NOMO-1 treated with DMSO at 0.1 percent for 48 hours (cell line): Measurements from ENCODE around the gene KANK4.
"Not testable (repeated sequence)": the region's sequence is repeated elsewhere in the genome, so short reads cannot be mapped to it uniquely, and the experiment has no call there.

Experiments used
- DNase-seq: peaks from one replicate; lab custom pipeline; 2025; ENCODE audit not compliant: unreplicated experiment; lab: John Stamatoyannopoulos, UW

The KANK4 gene

DNA sequence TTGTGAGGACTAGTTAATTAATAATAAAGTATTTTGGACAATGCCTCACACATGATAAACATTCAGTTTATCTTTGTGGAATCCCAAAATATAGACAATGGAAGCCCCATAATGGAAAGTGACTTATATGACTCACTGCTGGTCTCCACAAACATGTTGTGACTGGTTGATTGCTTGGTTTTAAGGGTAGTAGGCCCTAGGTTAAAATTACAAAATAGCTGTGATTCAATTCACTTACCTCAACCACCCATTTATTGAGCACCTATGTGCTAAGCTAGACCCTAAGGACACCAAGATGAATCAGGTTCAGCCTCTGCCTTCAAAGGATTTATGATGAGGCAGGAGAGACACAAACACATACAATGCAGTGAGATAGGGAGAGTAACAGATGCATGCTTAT, 42.4 kb downstream of the KANK4 start:
- DNase-seq, result no peak

DNA sequence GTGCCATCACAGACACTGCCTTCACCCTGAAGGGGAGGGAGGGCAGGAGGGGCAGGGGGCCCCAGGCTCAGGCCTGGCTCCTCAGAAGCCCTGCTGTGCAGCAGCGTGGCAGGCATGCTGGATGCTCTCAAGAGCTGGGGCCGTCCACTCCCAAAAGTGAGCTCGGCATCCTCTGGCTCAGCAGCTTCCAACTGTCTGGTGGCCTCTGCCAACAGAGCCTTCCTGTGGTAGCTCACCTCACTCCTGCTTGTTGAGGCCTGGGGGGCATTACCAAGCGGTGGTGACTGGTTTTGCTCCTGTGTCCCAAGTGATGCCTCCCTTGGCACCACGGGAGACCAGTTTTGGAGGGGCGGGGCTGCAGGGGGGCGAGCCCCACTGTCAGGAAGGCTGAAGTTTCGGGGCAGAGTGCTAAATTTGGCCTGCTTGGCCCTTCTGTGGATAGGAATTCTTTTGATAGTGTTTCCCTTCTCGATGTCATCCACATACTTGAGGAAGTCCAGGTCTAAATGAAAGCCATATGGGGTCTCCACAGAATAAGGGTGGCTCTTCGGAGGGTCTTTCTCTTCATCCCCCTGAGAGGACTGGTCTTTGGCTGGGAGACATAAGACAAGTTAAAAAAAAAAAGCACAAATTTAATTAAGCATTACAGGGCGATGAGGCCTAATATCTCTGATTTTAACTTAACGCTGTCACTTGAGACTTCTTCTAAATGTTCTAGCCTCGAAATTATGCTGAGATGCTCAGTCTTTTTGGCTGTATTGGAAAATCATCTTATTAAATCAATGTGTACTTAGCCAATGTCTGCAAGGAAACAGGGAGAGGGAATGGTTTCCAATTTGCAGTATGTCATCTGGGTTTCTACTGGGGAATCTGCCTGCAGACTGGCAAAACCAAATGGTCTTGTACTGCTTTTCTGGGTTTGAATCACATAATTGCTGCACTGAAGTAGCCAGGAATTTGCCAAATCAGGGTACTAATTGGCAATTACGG, 44.4 kb downstream of the KANK4 start:
- no peak for DNase-seq

DNA sequence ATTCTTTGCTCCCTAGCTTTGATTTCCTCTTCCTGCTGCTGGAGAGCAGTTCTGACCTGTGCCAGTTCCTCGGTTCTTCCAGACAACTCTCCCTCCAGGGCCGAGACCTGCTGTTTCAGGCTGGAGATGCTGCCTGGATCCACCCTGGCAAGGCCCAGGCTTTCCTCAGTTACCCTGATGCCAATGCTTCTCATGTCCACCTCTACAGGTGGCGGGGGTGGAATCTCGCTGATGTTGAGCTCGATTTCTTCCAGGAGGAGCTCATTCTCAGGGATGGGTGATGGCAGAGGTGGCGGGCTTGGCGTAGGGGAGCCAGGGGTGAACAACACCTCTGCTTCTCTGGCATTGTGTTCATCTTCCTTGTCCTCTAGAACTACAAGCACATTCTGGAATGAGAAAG, 45.3 kb downstream of the KANK4 start:
- DNase-seq, result no peak

DNA sequence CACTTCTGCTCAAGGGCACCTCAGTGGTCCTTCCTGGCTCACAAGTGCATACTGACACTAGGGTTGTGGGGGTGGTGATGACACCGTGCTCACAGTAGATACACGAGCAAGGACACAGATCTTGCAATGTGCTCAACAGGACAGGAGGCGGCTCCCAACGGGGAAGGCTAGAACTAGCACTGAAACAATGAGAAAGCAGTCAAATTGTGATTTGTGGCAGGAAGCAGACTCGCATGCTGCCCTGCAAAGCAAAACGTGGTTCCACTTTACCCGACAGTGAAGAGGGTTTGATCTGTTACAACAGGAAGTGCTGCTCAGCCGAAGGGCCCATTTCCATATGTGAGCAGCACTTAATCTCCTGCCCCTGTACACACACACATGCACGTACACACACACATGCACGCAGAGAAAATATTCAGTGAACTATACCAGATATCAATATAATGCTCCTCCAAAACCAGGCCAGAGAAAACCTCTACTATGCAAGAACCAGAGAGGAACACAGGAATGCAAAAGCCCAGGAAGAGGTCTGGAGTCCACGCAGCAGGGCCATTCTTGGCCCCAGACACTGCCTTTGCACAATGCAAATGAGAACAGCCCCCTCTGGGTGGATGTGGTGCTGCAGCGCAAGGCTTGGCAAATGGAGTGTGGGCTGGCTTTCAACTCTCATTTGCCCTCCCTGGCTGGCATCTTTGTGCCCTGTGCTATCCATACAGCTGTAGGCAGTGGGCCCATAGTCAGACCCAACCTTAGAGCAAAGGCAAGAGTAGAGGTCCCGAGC, 47.1 kb downstream of the KANK4 start:
- peak; percentile 98 for DNase-seq

DNA sequence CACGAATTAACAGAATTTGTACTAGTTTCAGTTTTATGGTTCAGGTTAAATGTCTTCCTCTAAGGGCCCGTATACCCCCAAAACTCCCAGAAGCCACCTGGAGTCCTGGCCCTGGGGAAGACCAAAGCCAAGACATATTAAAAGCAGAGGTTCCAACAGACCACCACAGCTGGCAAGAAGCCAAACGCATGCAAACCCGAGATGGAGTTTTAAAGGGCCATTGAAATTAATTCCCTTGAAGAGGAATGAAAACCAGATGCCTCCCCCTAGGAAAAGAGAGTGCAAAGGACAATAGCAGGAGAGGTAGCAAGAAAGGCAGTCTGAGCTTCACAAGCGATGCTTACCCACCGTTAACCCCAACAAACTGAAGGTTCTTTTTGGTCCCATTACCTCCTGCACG, 48.1 kb downstream of the KANK4 start:
- DNase-seq, result no peak

DNA sequence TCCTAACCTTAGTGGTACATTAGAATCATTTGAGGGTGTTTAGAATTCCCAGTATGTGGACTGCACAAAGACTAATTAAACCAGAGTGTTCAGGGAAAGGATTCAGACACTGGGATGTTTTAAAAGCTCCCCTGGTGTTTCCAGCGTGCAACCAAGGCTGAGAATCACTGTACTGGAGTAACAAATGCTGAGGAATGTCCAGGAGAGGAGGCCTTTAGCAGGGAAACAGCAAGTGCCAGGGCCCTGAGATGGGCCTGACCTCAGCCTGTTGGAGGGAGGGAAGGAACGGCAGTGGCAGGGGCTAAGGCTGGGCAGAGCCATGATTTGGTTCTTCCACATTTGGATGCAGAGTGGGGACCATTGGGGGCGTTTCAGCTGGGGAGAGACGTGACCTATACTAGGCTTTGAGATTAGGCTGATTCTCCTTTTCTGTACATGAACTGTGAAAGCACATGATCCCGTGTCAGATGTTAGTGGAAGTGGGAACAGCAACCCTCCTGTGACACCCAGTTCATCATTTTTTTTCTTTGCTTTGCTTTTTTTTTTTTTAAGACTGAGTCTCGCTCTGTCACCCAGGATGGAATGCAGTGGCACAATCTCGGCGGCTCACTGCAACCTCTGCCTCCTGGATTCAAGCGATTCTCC, 49.3 kb downstream of the KANK4 start:
- no peak for DNase-seq

DNA sequence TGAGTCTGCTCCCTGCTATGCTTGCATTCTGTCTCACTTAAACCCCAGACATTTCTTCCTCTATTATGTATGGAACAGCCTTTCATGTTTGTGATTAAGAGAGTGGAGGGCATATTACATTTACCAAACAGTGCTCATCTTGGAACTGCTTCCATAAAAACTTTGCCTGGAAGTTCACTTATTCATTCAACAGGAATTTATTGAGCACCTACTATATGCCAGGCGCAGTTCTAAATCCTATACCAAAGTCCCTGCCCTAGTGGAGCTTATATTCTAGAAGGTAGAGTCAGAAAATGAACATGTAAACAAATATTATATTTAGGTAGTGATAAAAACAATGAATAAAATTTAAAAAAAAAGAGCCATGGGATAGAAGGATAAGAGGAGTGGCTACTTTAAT, 49.8 kb downstream of the KANK4 start:
- no peak for DNase-seq

DNA sequence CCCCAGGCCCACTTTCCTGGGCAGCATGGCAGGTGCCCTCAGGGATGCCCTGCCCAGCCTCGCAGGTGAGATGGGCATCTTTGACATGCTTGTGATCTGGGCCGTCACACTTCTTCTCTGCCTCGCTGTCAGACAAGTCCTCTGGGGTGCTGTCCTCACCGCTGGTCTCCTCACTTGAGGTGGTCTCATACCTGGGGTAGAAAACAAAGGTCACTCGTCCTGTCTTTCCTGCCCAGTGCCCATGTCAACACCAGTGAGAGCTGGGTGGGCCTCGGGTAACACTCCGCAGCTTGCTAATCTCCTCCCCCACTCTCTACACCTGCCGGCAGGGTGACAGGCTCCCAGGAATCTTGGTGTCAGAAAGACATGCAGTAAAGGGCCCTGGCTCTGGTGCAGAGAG, 50.9 kb downstream of the KANK4 start:
- DNase-seq, result no peak

DNA sequence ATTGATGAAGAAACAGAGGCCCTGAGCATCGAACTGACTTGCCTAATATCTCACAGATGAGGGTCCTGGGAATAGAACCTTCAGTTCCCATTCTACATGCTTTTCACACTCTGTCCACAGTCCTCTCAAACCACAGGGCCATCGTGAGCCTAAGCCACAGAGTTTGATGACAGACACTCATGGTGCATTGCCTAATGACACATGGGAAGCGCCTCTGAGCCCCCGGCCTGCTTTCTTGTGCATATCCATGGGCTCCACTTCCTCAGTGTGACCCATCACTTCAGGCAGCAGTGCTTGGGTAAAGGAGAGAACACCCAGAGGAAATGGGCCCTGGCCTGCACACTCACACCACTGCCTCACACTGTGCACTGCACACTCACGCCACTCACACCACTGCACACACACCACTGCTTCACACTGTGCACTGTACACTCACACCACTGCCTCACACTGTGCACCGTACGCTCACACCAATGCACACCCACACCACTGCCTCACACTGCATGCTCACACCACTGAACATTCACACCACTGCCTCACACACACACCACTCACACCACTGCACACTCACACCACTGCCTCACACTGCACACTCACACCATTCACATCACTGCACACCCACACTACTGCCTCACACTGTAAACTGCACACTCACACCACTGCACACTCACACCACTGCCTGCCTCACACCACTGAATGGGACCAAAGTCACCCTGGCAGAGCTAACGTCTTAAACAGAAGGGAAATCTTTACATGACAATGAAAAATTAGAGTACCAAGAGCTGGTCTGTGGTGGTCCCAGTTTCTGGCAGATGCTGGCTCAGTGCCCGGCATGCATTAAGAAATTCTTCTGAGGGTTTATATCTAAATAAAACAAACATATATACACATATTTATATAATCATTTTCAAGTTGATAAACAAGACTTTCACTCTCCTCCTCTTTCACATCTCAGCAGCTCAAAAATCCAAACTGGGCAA, 53.0 kb downstream of the KANK4 start:
- peak; percentile 86 for DNase-seq

DNA sequence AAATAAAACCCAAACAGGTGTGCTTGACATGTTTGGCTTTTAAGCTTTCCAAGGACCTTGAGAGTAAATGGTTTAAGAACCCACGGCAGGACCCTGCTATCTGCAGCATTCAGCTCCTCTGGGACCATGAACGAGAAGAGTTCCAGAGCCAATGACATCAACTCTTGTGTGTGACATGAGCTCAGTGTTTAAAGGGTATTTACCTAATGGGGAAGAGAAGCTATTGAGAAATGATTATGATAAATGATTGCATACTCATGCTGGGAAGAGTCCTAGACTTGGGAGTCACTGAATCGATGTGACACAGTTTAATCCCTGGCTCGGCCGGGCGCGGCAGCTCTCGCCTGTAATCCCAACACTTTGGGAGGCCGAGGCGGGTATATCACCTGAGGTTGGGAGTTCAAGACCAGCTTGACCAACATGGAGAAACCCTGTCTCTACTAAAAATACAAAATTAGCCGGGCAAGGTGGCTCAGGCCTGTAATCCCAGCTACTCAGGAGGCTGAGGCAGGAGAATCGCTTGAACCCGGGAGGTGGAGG, 55.4 kb downstream of the KANK4 start:
- DNase-seq, result no peak

DNA sequence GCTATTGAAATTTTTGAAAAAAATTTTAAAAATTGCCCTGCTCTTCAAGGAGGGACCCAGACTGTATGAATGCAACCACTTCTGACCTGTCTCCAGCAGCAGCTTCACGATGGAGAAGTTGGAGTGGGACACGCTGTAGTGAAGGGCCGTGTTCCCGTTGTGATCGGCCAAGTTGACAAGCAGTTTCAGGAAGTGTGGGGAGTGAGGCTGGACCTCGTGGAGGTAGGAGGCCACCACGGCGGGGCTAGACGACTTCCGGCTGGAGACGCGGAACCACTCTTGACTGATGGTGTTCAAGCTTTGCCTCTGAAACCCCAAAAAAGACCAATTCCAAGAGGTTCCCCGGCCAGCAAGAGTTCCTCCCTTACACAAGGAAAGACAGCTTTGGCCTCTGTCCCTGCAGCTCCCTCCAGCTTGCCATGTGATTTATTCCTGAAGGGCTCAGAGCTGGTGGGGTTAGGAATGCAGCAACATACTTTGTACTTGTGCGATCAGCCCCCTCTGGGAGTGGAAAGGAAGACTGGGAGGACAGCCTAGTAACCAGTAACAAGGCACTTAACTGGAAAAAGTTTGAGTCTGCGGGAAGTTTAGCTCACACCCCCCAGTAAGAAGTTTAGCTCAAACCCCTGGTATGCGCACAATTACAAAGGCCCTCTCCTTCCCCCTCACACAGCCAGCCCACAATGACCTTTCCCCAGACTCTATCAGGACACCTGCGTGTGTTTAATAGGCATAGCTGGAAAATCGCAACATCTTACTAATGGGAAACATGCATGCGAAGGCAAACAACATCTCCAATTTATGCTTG, 56.0 kb downstream of the KANK4 start:
- DNase-seq, result no peak

DNA sequence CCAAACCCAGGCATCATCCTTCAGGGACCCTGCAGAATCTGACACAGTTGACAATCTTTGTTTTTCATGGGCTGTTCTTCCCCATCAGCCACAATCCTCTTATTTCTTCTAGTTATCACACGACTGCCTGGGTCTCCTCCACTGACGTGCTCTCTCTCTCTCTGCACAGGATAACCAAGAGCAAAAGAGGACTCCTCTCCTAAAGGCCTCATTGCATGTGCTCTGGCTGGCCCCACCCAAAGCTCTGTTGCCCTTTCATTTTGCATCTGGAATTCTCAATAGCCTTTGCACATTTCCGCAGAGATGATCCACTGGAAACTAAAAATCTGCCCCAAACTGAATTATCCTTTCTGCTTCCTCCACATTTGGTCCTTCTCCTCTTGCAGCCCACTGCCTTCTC, 58.5 kb downstream of the KANK4 start:
- no peak for DNase-seq

DNA sequence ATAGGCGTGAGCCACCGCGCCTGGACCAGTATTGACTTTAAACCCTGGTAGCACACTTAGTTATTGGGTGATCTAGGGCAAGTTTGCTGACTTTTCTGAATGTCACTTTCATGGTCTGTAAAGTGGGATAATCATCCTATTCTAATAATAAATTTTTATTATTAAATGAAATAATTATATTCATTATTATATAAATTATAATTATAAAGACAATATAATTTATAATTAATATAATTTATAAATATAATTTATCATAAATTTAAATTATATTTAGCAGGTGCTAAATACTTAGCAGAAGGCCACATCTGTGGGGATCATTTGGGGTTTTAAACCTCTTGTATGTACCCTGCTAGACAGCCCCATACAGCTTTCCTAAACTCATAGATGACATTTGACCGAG, 59.7 kb downstream of the KANK4 start:
- DNase-seq, result no peak

DNA sequence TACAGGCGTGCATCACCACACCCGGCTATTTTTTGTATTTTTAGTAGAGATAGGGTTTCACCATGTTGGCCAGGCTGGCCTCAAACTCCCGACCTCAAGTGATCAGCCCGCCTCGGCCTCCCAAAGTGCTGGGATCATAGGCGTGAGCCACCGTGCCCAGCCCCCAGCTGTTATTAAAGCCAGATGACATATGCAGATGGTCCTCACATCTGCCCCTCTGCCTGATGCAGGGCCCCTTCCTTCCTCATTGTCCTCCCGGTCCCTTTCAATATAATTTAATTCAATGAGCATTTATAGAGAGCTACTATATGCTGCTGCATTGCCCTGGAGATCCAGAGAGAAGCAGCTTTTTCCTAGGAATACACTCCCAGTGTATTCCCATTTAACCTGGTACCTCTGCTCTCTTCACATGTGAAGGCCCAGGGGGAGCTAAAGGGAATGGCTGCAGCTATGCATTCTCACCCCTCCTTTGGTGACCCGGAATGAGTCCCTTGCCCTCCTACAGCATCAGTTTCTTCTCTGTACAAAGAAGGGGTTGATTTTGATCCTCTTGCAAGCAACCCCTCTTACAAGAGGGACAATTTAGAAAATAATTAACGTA, 69.0 kb downstream of the KANK4 start:
- DNase-seq, result no peak

DNA sequence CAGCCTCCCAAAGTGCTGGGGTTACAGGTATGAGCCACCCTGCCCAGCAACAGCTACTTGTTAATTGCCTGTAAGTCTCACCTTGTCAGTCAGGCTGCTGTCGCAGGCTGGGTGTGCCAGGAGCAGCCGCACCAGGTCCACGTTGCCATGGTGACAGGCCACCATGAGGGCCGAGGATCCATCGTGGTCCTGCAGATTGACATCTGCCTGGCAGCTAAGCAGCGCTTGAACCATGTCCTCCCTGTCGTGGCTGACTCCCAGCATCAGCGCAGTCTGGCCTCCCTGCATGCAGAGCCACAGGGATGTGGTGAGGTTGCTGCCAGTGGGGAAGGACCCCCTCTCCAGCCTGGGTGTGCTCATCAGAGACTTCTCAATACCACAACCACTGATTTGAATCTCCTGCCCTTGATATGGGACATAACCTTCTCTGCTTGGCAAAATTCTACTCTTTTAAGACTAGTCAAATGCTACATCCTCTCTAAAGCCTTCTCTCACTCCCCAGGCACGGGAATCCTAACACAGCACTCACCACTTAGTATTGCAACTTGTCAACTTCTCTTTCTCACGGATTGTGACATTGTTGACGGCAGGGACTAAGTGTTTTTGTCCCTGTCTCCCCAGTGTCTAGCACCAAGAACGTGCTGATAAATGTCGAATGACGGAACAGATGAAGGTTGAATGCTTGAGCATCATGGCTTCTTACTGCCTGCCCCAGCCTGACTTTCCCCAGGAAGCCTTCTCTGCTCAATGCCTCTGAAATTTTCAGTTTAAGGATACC, 71.7 kb downstream of the KANK4 start:
- DNase-seq, result no peak

DNA sequence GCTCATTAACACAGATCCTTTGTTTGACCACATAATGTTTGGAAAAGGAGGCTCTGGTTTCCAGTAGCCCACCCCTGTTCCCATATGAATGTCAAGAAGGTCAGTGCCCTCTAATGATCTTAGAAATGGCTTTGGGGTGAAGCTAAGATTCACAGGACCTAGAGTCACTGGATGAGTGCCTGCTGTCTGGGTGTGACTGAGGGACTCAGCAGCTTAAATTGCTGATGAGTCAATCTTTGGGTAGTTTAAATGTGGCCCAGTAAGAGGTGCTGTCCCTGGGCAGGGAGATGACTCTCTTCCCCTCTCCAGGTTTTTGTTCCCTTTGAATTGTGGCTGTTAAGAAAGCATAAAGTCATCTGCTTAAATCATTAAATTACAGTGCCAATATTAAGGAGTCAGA, 74.0 kb downstream of the KANK4 start:
- no peak for DNase-seq

DNA sequence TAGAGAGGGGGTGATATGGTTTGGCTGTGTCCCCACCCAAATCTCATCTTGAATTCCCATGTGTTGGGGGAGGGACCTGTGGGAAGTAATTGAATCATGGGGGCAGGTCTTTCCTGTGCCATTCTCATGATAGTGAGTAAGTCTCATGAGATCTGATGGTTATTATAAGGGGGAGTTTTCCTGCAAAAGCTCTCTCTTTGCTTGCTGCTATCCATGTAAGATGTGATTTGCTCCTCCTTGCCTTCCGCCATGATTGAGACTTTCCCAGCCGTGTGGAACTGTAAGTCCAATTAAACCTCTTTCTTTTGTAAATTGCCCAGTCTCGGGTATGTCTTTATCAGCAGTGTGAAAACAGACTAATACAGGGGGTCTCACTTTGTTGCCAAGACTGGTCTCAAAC, 74.9 kb downstream of the KANK4 start:
- DNase-seq, result not testable (repeated sequence)
